ENCODE data around the gene ASPHD1. TPM values are rescaled to one million over a fixed set of nuclear protein-coding genes. Genes with fewer than 3 reads are reported as not detected.

The ASPHD1 gene
- polyA plus RNA-seq, 1 donor (not counting 4 experiments of a cell fraction or from before 2014, with no cell fraction given) = 0.71 TPM

DNA sequence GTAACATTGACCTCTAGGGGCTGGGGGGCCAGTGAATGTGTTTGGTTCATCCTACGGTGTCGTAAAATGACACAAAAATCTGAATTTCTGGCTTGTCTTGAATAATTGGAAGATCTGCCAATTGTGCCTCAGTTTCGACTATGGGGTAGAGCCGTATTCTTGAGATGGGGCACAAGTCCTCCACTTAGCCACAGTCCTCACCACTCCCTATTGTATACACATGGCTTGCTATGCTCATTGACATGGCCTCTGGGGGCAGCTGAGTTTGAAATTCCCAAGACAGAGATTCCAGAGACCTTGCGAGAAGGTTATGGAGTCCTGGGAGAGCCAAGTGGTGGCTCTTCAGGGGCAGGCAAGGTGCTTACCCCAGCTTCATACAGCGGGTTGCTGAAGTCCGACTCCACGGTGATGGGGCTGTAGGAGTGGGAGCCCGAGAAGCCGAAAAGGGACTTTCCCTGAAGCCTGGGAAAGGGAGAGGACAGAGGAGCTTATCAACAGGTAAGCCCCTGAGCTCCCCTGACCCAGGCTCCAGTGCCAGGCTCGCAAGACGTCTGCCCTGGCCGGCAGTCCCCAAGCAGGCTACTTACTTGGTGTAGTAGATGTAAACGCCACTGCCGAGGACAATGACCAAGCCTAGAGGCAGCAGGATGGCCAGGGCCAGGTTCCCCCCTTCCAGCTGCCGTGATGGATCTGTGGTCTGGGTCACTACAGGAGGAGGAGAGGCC lies 28.3 kb upstream of the ASPHD1 start:
- H3K4me3 ChIP-seq (ENCODE audit: control insufficient read depth in 2 of 3, extremely low read depth in 1 of 3, insufficient read depth in 2 of 3, low read depth in 1 of 3, low read length in 3 of 3) = no peak overlapping the region
- no peaks in the 10 kb centered on the region for H3K79me2 ChIP-seq (ENCODE audit: control insufficient read depth, insufficient read depth, low read length)
- no peak overlapping the region for H3K27ac ChIP-seq (ENCODE audit: control insufficient read depth, insufficient read depth, low read length)
- no peak overlapping the region for H2AFZ ChIP-seq (ENCODE audit: control insufficient read depth, low read length)
- FAIRE-seq (no peak), DNase-seq (ENCODE audit: low read depth, low spot score) (no peak)
- no peaks in the 10 kb centered on the region for H3K4me1 ChIP-seq (ENCODE audit: control insufficient read depth, extremely low read depth, insufficient read depth, low read length)
- dilution Hi-C loops (cut with MboI; ENCODE audit: extremely low pct_ligation_motif_present, low sequenced_read_pairs) = no loop called here
- H4K20me1 ChIP-seq (ENCODE audit: control insufficient read depth, extremely low read depth, insufficient read depth, low read length) = no peaks in the 10 kb centered on the region
- H3K9me1 ChIP-seq (ENCODE audit: control insufficient read depth, extremely low read depth, insufficient read depth, low read length) = no peaks in the 10 kb centered on the region
- H3K36me3 ChIP-seq (ENCODE audit: control insufficient read depth in 2 of 2, extremely low read depth in 1 of 2, insufficient read depth in 2 of 2, low read length in 2 of 2) = no peaks in the 10 kb centered on the region
- no peak overlapping the region for H3K4me2 ChIP-seq (ENCODE audit: control insufficient read depth, extremely low read depth, insufficient read depth, low read depth, low read length)
- H3K27me3 ChIP-seq (ENCODE audit: control insufficient read depth, extremely low read depth, insufficient read depth, low read length) = peaks cover 20% of the 10 kb centered on the region
- TF ChIP-seq EZH2 (IDR thresholded peaks at IDR 0.05; ENCODE audit: low read length) = no peak
- TF ChIP-seq, protein P1, sequence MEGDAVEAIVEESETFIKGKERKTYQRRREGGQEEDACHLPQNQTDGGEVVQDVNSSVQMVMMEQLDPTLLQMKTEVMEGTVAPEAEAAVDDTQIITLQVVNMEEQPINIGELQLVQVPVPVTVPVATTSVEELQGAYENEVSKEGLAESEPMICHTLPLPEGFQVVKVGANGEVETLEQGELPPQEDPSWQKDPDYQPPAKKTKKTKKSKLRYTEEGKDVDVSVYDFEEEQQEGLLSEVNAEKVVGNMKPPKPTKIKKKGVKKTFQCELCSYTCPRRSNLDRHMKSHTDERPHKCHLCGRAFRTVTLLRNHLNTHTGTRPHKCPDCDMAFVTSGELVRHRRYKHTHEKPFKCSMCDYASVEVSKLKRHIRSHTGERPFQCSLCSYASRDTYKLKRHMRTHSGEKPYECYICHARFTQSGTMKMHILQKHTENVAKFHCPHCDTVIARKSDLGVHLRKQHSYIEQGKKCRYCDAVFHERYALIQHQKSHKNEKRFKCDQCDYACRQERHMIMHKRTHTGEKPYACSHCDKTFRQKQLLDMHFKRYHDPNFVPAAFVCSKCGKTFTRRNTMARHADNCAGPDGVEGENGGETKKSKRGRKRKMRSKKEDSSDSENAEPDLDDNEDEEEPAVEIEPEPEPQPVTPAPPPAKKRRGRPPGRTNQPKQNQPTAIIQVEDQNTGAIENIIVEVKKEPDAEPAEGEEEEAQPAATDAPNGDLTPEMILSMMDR (optimal IDR thresholded peaks at IDR 0.05 in 1 of 3, IDR thresholded peaks at IDR 0.05 in 1 of 3, conservative IDR thresholded peaks at IDR 0.05 in 1 of 3; ENCODE audit: extremely low read depth in 1 of 3, insufficient read depth in 2 of 3, low read length in 3 of 3) = no peak
- no peak overlapping the region for H3K9ac ChIP-seq (ENCODE audit: control insufficient read depth, extremely low read depth, insufficient read depth, low read length)
- H3K9me3 ChIP-seq (ENCODE audit: control insufficient read depth, low read depth, low read length) = no peaks in the 10 kb centered on the region

DNA sequence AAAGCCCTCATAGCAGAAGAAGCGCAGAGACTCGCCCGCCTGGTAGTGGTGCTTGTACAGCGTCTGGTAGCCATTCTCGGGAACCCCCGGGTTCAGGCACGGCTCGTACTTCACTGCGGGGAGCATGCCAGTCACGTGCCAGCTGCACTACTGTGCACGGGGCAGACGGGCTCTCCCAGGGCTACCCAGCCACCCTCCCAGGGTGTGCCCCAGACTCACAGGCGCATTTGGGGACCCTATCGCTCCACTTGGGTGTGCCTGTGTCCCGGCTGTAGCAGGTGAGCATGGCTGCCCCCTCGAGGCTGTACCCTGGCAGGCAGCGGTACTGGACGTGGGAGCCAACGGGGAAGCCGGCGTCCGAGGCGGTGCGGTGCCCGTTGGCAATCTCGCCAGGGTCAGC lies 27.0 kb upstream of the ASPHD1 start:
- no peak for DNase-seq (ENCODE audit: low read depth, low spot score)
- Histone ChIP-seq H2AFZ (ENCODE audit: control insufficient read depth, low read length) (no peak overlapping the region), H3K9me1 (ENCODE audit: control insufficient read depth, extremely low read depth, insufficient read depth, low read length) (no peaks in the 10 kb centered on the region), H3K4me2 (ENCODE audit: control insufficient read depth, extremely low read depth, insufficient read depth, low read depth, low read length) (no peak overlapping the region), H3K4me3 (ENCODE audit: control insufficient read depth in 2 of 3, extremely low read depth in 1 of 3, insufficient read depth in 2 of 3, low read depth in 1 of 3, low read length in 3 of 3) (no peak overlapping the region), H3K36me3 (ENCODE audit: control insufficient read depth in 2 of 2, extremely low read depth in 1 of 2, insufficient read depth in 2 of 2, low read length in 2 of 2) (no peaks in the 10 kb centered on the region), H3K79me2 (ENCODE audit: control insufficient read depth, insufficient read depth, low read length) (no peaks in the 10 kb centered on the region), H3K9me3 (ENCODE audit: control insufficient read depth, low read depth, low read length) (no peaks in the 10 kb centered on the region), H3K4me1 (ENCODE audit: control insufficient read depth, extremely low read depth, insufficient read depth, low read length) (no peaks in the 10 kb centered on the region), H3K27ac (ENCODE audit: control insufficient read depth, insufficient read depth, low read length) (no peak overlapping the region), H4K20me1 (ENCODE audit: control insufficient read depth, extremely low read depth, insufficient read depth, low read length) (no peaks in the 10 kb centered on the region), H3K27me3 (ENCODE audit: control insufficient read depth, extremely low read depth, insufficient read depth, low read length) (peaks cover 26% of the 10 kb centered on the region), H3K9ac (ENCODE audit: control insufficient read depth, extremely low read depth, insufficient read depth, low read length) (no peak overlapping the region)
- TF ChIP-seq, protein P1 (optimal IDR thresholded peaks at IDR 0.05 in 1 of 3, IDR thresholded peaks at IDR 0.05 in 1 of 3, conservative IDR thresholded peaks at IDR 0.05 in 1 of 3; ENCODE audit: extremely low read depth in 1 of 3, insufficient read depth in 2 of 3, low read length in 3 of 3) = no peak
- TF ChIP-seq EZH2 (IDR thresholded peaks at IDR 0.05; ENCODE audit: low read length) = no peak
- dilution Hi-C loops (cut with MboI; ENCODE audit: extremely low pct_ligation_motif_present, low sequenced_read_pairs) = no loop called here
- no peak for FAIRE-seq

Measured in keratinocyte (primary cell).